Measurements from ENCODE around the gene OTUB2. TPM values are rescaled to one million over a fixed set of nuclear protein-coding genes. Genes with fewer than 3 reads are reported as not detected.

OTUB2 gene
- total RNA-seq, 2 experiments from 2014 or later, result not detected

- H3K4me3 Mint-ChIP-seq, result no peak overlapping the region
- peak overlapping the region; percentile 44 for H3K27ac Mint-ChIP-seq
- peaks cover 64% of the 10 kb centered on the region for H3K36me3 Mint-ChIP-seq (ENCODE audit: low read depth)
- H3K27ac ChIP-seq (ENCODE audit: low read depth in 1 of 2, low read length in 2 of 2), result no peak overlapping the region
- CTCF ChIA-PET, result no interaction called here
- H3K4me1 Mint-ChIP-seq (ENCODE audit: low read depth), result no peaks in the 10 kb centered on the region
- intact Hi-C loops (cut with DNase I, micrococcal nuclease), result no loop called here
- ATAC-seq (ENCODE audit: poor library complexity), result no peak
- TF ChIP-seq CTCF (IDR thresholded peaks at IDR 0.05), result no peak
- peaks cover 52% of the 10 kb centered on the region for H3K36me3 ChIP-seq (ENCODE audit: insufficient read depth, low read length)
- no peaks in the 10 kb centered on the region for H3K4me1 ChIP-seq (ENCODE audit: insufficient read depth, low read length)
- no peaks in the 10 kb centered on the region for H3K27me3 ChIP-seq (ENCODE audit: control insufficient read depth in 1 of 2, insufficient read depth in 2 of 2, low read length in 2 of 2)
- no peak overlapping the region for H3K4me3 ChIP-seq (ENCODE audit: low read length)
- no peak for DNase-seq
- POLR2A ChIA-PET, result interaction anchor here (1.0 to 1.2 kb wide), 2 partner anchors 12 to 36 kb away, joined by 3 read pairs; partner anchors contain the start of genes DDX24 and IFI27L1
- no peaks in the 10 kb centered on the region for H3K9me3 Mint-ChIP-seq
- no peaks in the 10 kb centered on the region for H3K9me3 ChIP-seq (ENCODE audit: control insufficient read depth in 1 of 2, insufficient read depth in 1 of 2, low read length in 2 of 2)
- no peaks in the 10 kb centered on the region for H3K27me3 Mint-ChIP-seq
Observed at GRCh38 chr14:94044476-94045091, 18.4 kb downstream of the OTUB2 start.

DNA sequence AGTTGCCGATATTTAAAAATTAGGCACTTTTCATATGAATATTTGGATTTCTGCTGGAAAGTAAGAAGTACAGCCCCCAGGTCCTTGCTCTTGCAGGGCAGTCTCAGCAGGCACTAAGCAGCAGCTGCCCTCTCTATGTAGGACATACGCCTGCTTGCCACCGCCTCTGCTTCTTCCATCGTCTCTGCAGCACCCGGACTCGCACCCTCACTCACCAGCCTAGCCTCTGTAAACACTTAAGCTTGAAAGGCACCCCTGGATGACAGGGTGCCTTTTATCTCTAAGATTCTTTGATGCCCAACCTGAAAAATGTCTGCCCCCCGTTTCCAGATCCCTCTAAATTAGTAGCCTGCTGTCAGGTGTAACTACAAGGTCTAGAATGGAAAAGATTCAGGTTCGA is 19.0 kb downstream of the OTUB2 start:
- no peak for TF ChIP-seq CTCF (IDR thresholded peaks at IDR 0.05)
- Mint-ChIP-seq H3K4me3 (no peak overlapping the region), H3K27me3 (no peaks in the 10 kb centered on the region), H3K27ac (peak overlapping the region; percentile 3), H3K4me1 (ENCODE audit: low read depth) (no peaks in the 10 kb centered on the region), H3K36me3 (ENCODE audit: low read depth) (peaks cover 69% of the 10 kb centered on the region), H3K9me3 (no peaks in the 10 kb centered on the region)
- intact Hi-C loops (cut with DNase I, micrococcal nuclease), result no loop called here
- no peak for DNase-seq
- Histone ChIP-seq H3K27me3 (ENCODE audit: control insufficient read depth in 1 of 2, insufficient read depth in 2 of 2, low read length in 2 of 2) (no peaks in the 10 kb centered on the region), H3K36me3 (ENCODE audit: insufficient read depth, low read length) (peaks cover 57% of the 10 kb centered on the region), H3K9me3 (ENCODE audit: control insufficient read depth in 1 of 2, insufficient read depth in 1 of 2, low read length in 2 of 2) (no peaks in the 10 kb centered on the region), H3K4me1 (ENCODE audit: insufficient read depth, low read length) (no peaks in the 10 kb centered on the region), H3K27ac (ENCODE audit: low read depth in 1 of 2, low read length in 2 of 2) (no peak overlapping the region), H3K4me3 (ENCODE audit: low read length) (no peak overlapping the region)
- no peak for ATAC-seq (ENCODE audit: poor library complexity)
- ChIA-PET CTCF (no interaction called here), POLR2A (interaction anchor here (1.0 to 1.2 kb wide), 2 partner anchors 11 to 36 kb away, joined by 3 read pairs; partner anchors contain the start of genes DDX24 and IFI27L1)

- no peaks in the 10 kb centered on the region for H3K9me3 Mint-ChIP-seq
- intact Hi-C loops (cut with DNase I, micrococcal nuclease), result no loop called here
- no peak overlapping the region for H3K27ac ChIP-seq (ENCODE audit: low read depth in 1 of 2, low read length in 2 of 2)
- H3K4me3 Mint-ChIP-seq, result no peak overlapping the region
- peak overlapping the region; percentile 3 for H3K27ac Mint-ChIP-seq
- H3K36me3 ChIP-seq (ENCODE audit: insufficient read depth, low read length), result peaks cover 64% of the 10 kb centered on the region
- H3K27me3 ChIP-seq (ENCODE audit: control insufficient read depth in 1 of 2, insufficient read depth in 2 of 2, low read length in 2 of 2), result no peaks in the 10 kb centered on the region
- ATAC-seq (ENCODE audit: poor library complexity) (no peak), DNase-seq (peak in 1 of 14 experiments; percentile 14)
- no peaks in the 10 kb centered on the region for H3K27me3 Mint-ChIP-seq
- H3K4me1 Mint-ChIP-seq (ENCODE audit: low read depth), result no peaks in the 10 kb centered on the region
- no peaks in the 10 kb centered on the region for H3K4me1 ChIP-seq (ENCODE audit: insufficient read depth, low read length)
- H3K4me3 ChIP-seq (ENCODE audit: low read length), result no peak overlapping the region
- H3K36me3 Mint-ChIP-seq (ENCODE audit: low read depth), result peaks cover 75% of the 10 kb centered on the region
- TF ChIP-seq CTCF (IDR thresholded peaks at IDR 0.05), result no peak
- ChIA-PET POLR2A (interaction anchor here (1.2 kb wide), 1 partner anchor 11 kb away, joined by 3 read pairs; no protein-coding TSS in a partner anchor), CTCF (no interaction called here)
- no peaks in the 10 kb centered on the region for H3K9me3 ChIP-seq (ENCODE audit: control insufficient read depth in 1 of 2, insufficient read depth in 1 of 2, low read length in 2 of 2)
Observed at GRCh38 chr14:94045563-94046345, 19.6 kb downstream of the OTUB2 start.
